Transverse colon (tissue), 4 donors: Measurements from ENCODE around the gene HIP1. TPM values are rescaled to one million over a fixed set of nuclear protein-coding genes. Genes with fewer than 3 reads are reported as not detected.
"Not testable (repeated sequence)": the region's sequence is repeated elsewhere in the genome, so short reads cannot be mapped to it uniquely, and the experiment has no call there.

Experiments used
- DNase-seq: peaks from one replicate; pipeline ENCODE4 v3.0.0-alpha.2; 2019
- H3K27ac ChIP-seq, 4 donors: fragments of 200-600 bp; sonication (generic); 2 replicates each; pipeline ENCODE4 v1.5.1; 2016 to 2018; ENCODE audit warnings: inconsistent platforms in 4 of 4
- H3K27me3 ChIP-seq: fragments of 200-600 bp; sonication (generic); 2 replicates; pipeline ENCODE4 v1.5.1; 2017; ENCODE audit warnings: inconsistent platforms
- H3K36me3 ChIP-seq, 4 donors: fragments of 200-600 bp; sonication (generic); 2 replicates each; pipeline ENCODE4 v1.5.1; 2017 to 2019; ENCODE audit warnings: inconsistent platforms in 4 of 4
- H3K4me1 ChIP-seq, 4 donors: fragments of 200-600 bp; sonication (generic); 2 replicates each; pipeline ENCODE4 v1.5.1; 2017 to 2020; ENCODE audit warnings: inconsistent platforms in 4 of 4
- H3K4me3 ChIP-seq, 4 donors: fragments of 200-600 bp; sonication (generic); 1 replicate in 1 of 4; 2 replicates in 3 of 4; pipeline versions ENCODE4 v1.5.1 to v1.6.1; 2017 to 2019; ENCODE audit warnings: inconsistent platforms in 4 of 4
- H3K9me3 ChIP-seq, 2 donors: fragments of 200-600 bp; sonication (generic); 2 replicates each; pipeline ENCODE4 v1.5.1; 2017 to 2019; ENCODE audit warnings: inconsistent platforms in 2 of 2
- EP300 ChIP-seq: sonication (generic); formaldehyde crosslinking; IDR thresholded peaks from one replicate; pipeline ENCODE4 v1.6.1; 2017; ENCODE audit warnings: antibody characterized with exemption, low read depth
- POLR2A ChIP-seq: fragments of 450-650 bp; IDR thresholded peaks from one replicate; pipeline ENCODE4 v1.6.1; 2016; ENCODE audit warnings: antibody characterized with exemption, mild to moderate bottlenecking, moderate library complexity
- POLR2AphosphoS5 ChIP-seq, 3 donors: sonication (generic); formaldehyde crosslinking; IDR thresholded peaks; one replicate each; pipeline ENCODE4 v1.6.1; 2016; ENCODE audit warnings: antibody characterized with exemption in 3 of 3
- WGBS, 2 donors: methylation state at CpG; one replicate each; pipeline ENCODE4 v1.1.5; 2018; ENCODE audit warnings: low coverage in 1 of 2; 5-methylcytosine and 5-hydroxymethylcytosine counted together
- in situ Hi-C, 4 donors: fragments of 200-750 bp; cut with MboI; loops; one replicate each; pipeline versions ENCODE4 v1.15.0 to v1.15.1; 2017; ENCODE audit warnings: low sequenced_read_pairs in 3 of 4, low pct_ligation_motif_present in 1 of 4, low pct_unique_long_range_greater_than_20kb in 1 of 4
- intact Hi-C: fragments of 100-400 bp; cut with DNase I; formaldehyde crosslinking; loops from one replicate; pipeline ENCODE4 v1.15.1; 2023; ENCODE audit warnings: low total_unique reads
- total RNA-seq, 4 donors: library from RNA; depleted of rRNA; stranded (reverse); fragments of >200 nt; gene quantifications; one replicate each; pipeline ENCODE4 v1.1.0, GENCODE V29; 2016
- TF ChIP-seq, protein P1 (sequence below), 5 experiments: fragments of 200-600 bp in 3 of 5; fragments of 450-650 bp in 2 of 5; sonication (generic) in 3 of 5; IDR thresholded peaks; 1 replicate in 2 of 5; 2 replicates in 3 of 5; pipeline ENCODE4 v1.5.1; 2016 to 2017; ENCODE audit warnings: antibody characterized with exemption in 5 of 5, inconsistent platforms in 3 of 5, mild to moderate bottlenecking in 2 of 5, moderate library complexity in 1 of 5

HIP1 gene
- total RNA-seq, 4 donors from 2014 or later, result 3.7 to 20.1 (median 4.7) TPM

DNA sequence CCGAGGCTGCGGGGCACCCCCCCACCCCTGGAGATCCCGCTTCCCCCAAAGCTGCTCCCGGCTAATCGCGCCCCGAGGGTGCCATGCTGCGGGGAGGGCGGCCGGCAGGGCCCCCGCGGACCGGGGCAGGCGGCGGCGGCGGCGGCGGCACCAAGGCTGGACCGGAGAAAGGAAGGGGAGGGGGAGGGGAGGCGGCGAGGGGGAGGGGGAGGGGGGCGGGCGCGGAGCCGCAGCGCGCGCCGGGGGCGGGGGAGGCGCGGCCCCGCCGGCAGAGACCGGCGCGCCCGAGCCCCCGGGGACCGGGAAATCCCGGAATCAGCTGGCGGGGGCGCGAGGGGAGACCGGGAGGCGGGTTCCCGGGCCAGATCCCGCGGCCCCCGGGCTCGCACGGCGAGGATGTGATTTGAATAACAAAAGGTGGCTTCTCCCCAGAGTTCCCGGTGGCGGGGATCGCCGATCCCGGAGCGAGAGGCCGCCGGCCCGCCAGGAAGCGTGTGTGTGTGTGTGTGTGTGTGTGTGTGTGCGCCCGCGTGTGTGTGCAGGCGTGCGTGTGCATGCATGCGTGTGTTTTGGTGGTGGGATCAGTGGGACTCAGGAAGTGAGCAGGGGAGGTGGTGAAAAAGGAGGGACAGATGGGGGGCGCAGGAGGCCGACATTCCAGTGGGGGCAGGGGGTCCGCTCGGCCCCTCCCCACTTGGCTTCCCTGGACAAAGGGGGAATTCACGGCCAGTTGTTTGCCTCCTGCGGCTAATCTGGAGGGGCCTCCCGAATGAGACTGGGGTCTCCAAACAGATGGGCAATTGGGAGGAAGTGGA lies 99.5 kb downstream of the HIP1 start:
- intact Hi-C loops, result no loop called here
- in situ Hi-C loops, result no loop called here
- TF ChIP-seq POLR2A, result no peak
- TF ChIP-seq EP300, result no peak
- TF ChIP-seq, protein P1, sequence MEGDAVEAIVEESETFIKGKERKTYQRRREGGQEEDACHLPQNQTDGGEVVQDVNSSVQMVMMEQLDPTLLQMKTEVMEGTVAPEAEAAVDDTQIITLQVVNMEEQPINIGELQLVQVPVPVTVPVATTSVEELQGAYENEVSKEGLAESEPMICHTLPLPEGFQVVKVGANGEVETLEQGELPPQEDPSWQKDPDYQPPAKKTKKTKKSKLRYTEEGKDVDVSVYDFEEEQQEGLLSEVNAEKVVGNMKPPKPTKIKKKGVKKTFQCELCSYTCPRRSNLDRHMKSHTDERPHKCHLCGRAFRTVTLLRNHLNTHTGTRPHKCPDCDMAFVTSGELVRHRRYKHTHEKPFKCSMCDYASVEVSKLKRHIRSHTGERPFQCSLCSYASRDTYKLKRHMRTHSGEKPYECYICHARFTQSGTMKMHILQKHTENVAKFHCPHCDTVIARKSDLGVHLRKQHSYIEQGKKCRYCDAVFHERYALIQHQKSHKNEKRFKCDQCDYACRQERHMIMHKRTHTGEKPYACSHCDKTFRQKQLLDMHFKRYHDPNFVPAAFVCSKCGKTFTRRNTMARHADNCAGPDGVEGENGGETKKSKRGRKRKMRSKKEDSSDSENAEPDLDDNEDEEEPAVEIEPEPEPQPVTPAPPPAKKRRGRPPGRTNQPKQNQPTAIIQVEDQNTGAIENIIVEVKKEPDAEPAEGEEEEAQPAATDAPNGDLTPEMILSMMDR (IDR thresholded peaks at IDR 0.05), result no peak
- no peak for TF ChIP-seq POLR2AphosphoS5 (IDR thresholded peaks at IDR 0.05)

DNA sequence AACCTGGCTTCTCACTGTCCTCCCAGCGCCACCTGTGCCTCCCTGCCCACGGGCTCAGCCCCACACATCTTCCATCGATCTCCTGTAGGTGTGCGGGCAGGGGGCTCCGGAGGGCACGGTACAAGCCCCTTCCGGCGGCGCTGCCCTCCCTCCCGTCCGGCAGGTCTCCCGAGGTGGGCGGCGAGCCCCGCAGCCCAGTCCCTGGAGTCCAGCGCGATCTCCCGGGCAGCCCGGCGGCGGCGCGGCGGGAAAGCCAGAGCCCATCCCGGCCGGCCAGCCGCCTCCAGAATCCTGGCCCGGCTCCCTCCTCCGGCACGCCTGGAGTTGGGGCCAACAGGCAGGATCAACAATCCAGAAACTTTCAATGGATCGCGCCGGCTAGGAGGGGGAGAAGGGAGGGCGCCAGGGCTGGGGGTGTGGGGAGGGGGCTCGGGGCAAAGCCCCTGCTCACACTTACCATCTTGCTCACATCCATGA lies 100.1 kb downstream of the HIP1 start:
- Histone ChIP-seq H3K4me3 (peak overlapping the region; percentile 59 to 66 (median 62)), H3K9me3 (peaks cover 0 to 3% of the 10 kb centered on the region in 2 donors), H3K27me3 (no peaks in the 10 kb centered on the region), H3K27ac (peak overlapping the region; percentile 40 to 77 (median 62)), H3K36me3 (no peaks in the 10 kb centered on the region), H3K4me1 (peaks cover 7 to 18% (median 12%) of the 10 kb centered on the region in 4 donors)
- intact Hi-C loops, result no loop called here
- no peak for TF ChIP-seq POLR2AphosphoS5 (IDR thresholded peaks at IDR 0.05)
- TF ChIP-seq EP300, result no peak
- in situ Hi-C loops, result no loop called here
- WGBS, 2 donors, result 12% methylated on average over 26 of the region's 35 CpGs; no CpG with 5 or more reads in 1 of the 2 donors
- DNase-seq, result peak; percentile 29

More for the DNA sequence above, 99.5 kb downstream of the HIP1 start:
- peaks cover 0 to 3% of the 10 kb centered on the region in 2 donors for H3K9me3 ChIP-seq
- DNase-seq, result peak; percentile 46
- H3K27ac ChIP-seq, result peak overlapping the region; percentile 40 to 77 (median 64)
- no peaks in the 10 kb centered on the region for H3K36me3 ChIP-seq
- H3K4me3 ChIP-seq, result peak overlapping the region; percentile 59 to 74 (median 62)
- H3K4me1 ChIP-seq, result peaks cover 7 to 18% (median 12%) of the 10 kb centered on the region in 4 donors
- WGBS, 2 donors, result 1% methylated on average over 55 of the region's 77 CpGs; no CpG with 5 or more reads in 1 of the 2 donors
- no peaks in the 10 kb centered on the region for H3K27me3 ChIP-seq

DNA sequence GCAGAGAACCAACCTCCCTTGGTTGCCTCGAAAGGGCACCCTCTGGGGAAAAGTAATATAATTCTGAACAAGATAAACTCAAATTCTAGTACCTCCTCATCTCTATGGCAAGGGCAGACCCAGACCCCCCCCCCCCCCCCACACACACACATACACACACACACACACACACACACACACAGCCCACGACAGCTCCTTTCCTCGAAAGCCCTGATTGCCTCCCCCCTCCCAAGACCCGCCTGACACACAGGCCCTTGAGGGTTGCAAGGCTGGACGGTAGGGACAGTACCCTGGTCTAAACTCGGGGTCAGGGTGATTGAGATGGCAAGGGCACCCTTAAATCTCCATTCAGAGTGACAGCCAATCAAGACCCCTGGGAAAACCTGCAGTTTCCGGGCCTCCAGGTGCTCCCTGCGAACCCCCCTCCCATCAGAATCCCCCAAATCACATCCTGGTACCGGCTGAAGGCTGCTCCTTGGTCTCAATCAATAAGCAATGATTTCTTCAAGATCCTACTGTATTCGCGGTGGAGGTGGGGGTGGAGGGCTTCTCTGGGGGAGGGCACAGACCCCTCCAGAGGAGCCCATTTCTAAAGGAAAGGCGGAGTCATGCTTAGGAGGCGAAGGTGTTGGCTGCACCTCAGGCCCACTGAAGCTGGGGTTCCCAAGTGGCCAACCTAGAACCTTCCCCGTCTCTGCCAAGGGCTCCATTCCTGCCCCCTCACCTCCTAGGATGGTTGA lies 100.7 kb downstream of the HIP1 start:
- no peaks in the 10 kb centered on the region for H3K36me3 ChIP-seq
- intact Hi-C loops, result no loop called here
- DNase-seq, result no peak
- TF ChIP-seq POLR2AphosphoS5 (IDR thresholded peaks at IDR 0.05) (no peak), POLR2A (no peak), EP300 (no peak)
- TF ChIP-seq, protein P1 (IDR thresholded peaks at IDR 0.05), result no peak
- no peaks in the 10 kb centered on the region for H3K27me3 ChIP-seq
- peaks cover 7 to 18% (median 12%) of the 10 kb centered on the region in 4 donors for H3K4me1 ChIP-seq
- 68% methylated on average over 13 of the region's 14 CpGs; no CpG with 5 or more reads in 1 of the 2 donors for WGBS, 2 donors
- peaks cover 0 to under 1% of the 10 kb centered on the region in 2 donors for H3K9me3 ChIP-seq
- in situ Hi-C loops, result no loop called here
- peak overlapping the region in 3 of 4 donors; percentile 57 to 77 (median 67) for H3K27ac ChIP-seq
- H3K4me3 ChIP-seq, result peak overlapping the region in 3 of 4 donors; percentile 59 to 62 (median 62)

DNA sequence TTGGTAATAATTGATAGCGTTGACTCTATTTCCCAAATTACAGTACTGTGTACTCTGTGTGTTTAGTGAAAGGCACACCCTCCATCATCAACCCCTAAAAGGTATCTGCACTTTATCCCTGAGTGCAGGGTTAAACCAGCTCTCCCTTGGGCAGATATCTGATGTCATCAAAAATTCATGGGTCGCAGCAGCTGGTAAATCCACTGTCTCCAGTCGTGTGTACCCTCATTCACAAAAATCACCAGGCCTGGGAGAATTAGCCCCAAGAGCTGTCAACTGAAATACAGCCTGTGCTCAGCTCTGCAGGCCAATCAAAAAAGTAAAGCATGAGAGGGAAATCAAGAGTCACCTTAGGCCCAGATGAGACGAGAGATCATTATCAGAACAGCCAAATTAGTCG lies 103.7 kb downstream of the HIP1 start:
- H3K9me3 ChIP-seq, result no peaks in the 10 kb centered on the region
- TF ChIP-seq, protein P1 (IDR thresholded peaks at IDR 0.05), result no peak
- TF ChIP-seq POLR2AphosphoS5 (IDR thresholded peaks at IDR 0.05) (no peak), EP300 (no peak), POLR2A (no peak)
- no peak for DNase-seq
- peaks cover 7 to 16% (median 12%) of the 10 kb centered on the region in 4 donors for H3K4me1 ChIP-seq
- in situ Hi-C loops (no loop called here), intact Hi-C loops (no loop called here)
- H3K36me3 ChIP-seq, result no peaks in the 10 kb centered on the region
- no peak overlapping the region for H3K27ac ChIP-seq
- H3K4me3 ChIP-seq, result no peak overlapping the region
- 79 to 89% methylated on average over 3 to 5 of the region's 5 CpGs for WGBS, 2 donors
- H3K27me3 ChIP-seq, result no peaks in the 10 kb centered on the region

DNA sequence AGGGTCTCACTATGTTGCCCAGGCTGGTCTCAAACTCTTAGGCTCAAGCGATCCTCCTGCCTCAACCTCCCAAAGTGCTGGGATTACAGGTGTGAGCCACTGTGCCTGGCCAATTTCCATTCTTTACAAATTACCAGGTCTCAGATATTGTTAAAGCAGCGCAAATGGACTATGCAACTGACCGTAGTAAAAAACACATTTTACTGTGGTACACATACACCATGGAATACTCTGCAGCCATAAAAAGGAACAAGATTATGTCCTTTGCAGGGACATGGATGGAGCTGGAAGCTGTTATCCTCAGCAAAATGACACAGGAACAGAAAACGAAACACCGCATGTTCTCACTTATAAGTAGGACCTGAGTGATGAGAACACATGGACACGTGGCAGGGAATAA lies 106.2 kb downstream of the HIP1 start:
- H3K36me3 ChIP-seq, H3K9me3 ChIP-seq, DNase-seq, in situ Hi-C loops, H3K27me3 ChIP-seq, H3K4me1 ChIP-seq, H3K27ac ChIP-seq, intact Hi-C loops, H3K4me3 ChIP-seq: not testable (repeated sequence)
- 97 to 98% methylated on average over 6 of the region's 6 CpGs for WGBS, 2 donors
